ENCODE results near the gene MKLN1. TPM values are rescaled to one million over a fixed set of nuclear protein-coding genes. Genes with fewer than 3 reads are reported as not detected.

Gene MKLN1
- total RNA-seq, 1 experiment from 2014 or later: 34.3 TPM

DNA sequence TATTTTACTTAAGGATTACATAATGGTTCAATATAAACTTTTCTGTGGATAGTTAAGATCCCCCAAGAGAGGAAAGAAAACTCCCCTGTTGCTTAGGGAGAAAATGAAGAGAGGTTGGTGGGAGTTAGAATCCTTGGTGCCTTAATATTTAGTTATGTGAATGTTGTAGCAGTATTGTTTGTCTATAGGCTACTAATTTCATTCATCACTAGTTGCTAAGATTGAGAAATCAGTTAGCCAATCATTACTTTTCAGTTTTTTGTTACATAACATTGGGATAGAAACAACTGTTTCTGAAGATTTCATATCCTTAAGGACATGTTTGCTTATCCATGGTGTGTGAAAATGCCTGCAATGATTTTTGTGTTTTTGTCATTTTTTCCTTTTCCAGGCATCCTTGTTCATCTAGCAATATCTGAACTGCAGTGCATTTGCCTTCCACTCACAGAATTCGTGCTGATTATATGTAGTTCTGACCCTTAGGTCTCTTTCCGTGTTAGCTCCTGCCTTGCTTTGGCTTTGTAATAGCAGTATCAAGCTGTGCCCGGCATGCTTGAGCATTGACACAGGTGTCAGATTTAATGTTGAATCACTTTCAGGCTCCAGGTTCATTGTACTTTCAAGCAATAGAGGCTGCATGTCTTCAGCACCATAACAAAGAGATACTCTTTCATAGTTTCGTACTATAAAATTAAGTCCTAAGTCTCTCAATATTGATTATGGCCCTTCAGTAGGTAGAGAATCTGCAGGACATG lies 143.8 kb downstream of the MKLN1 start:
- H2AK5ac ChIP-seq (ENCODE audit: insufficient read length, low read length): no peak overlapping the region
- no peak overlapping the region for H2AFZ ChIP-seq (ENCODE audit: low read length)
- Mint-ChIP-seq H3K27ac (no peak overlapping the region; a peak in 3 of 7 replicates), H3K27me3 (ENCODE audit: low read depth) (no peaks in the 10 kb centered on the region), H3K36me3 (ENCODE audit: insufficient read depth in 1 of 3, low read depth in 3 of 3) (peaks cover 12 to 54% (median 22%) of the 10 kb centered on the region in 3 experiments; a peak in 5 of 7 replicates), H3K4me3 (no peak overlapping the region), H3K4me1 (peaks cover 6 to 12% of the 10 kb centered on the region in 2 experiments), H3K9me3 (no peaks in the 10 kb centered on the region)
- no peak overlapping the region for H3T11ph ChIP-seq (ENCODE audit: low read length)
- no peak overlapping the region for H2BK120ac ChIP-seq (ENCODE audit: low read depth, low read length, poor library complexity, severe bottlenecking)
- H2BK20ac ChIP-seq (ENCODE audit: low read depth, low read length, poor library complexity, severe bottlenecking): no peak overlapping the region
- no peaks in the 10 kb centered on the region for H3K9me3 ChIP-seq (ENCODE audit: control insufficient read depth, low read depth, low read length)
- H4K5ac ChIP-seq (ENCODE audit: insufficient read length, low read depth, low read length): no peak overlapping the region
- H2BK15ac ChIP-seq (ENCODE audit: low read depth, low read length): no peak overlapping the region
- no CpG with 5 or more reads among the region's 4 CpGs for WGBS (ENCODE audit: extremely low coverage, insufficient read length, low lambda C conversion rate)
- H3K79me2 ChIP-seq (ENCODE audit: insufficient read depth, low read length): no peaks in the 10 kb centered on the region
- DNase-seq: no peak
- H3K23me2 ChIP-seq (ENCODE audit: insufficient read length, low read depth, low read length, poor library complexity, severe bottlenecking): no peaks in the 10 kb centered on the region
- H3K23ac ChIP-seq (ENCODE audit: insufficient read length, low read depth, low read length): no peak overlapping the region
- H3K56ac ChIP-seq (ENCODE audit: insufficient read length, low read depth, low read length): no peak overlapping the region
- H4K91ac ChIP-seq (ENCODE audit: insufficient read length, low read depth, low read length): no peak overlapping the region
- no peaks in the 10 kb centered on the region for H4K20me1 ChIP-seq (ENCODE audit: control insufficient read depth, insufficient read depth, insufficient read length)
- H4K8ac ChIP-seq (replicated peaks; ENCODE audit: insufficient read length, low read depth, low read length): no peak overlapping the region
- H3K4me1 ChIP-seq (ENCODE audit: insufficient read depth, low read length): no peaks in the 10 kb centered on the region
- H3K4ac ChIP-seq (ENCODE audit: low read depth, low read length): no peak overlapping the region
- H3K18ac ChIP-seq (ENCODE audit: insufficient read length, low read depth, low read length): no peak overlapping the region
- no peak overlapping the region for H3K4me2 ChIP-seq (ENCODE audit: insufficient read depth, insufficient read length, low read length)
- no peak overlapping the region for H3K27ac ChIP-seq (ENCODE audit: insufficient read length, low read depth, low read length)
- H3K79me1 ChIP-seq (ENCODE audit: insufficient read depth, low read depth, low read length, poor library complexity, severe bottlenecking): no peaks in the 10 kb centered on the region
- no peaks in the 10 kb centered on the region for H3K27me3 ChIP-seq (ENCODE audit: insufficient read depth, low read length)
- H3K9ac ChIP-seq (ENCODE audit: extremely low read depth, insufficient read length, low read length): no peak overlapping the region
- TF ChIP-seq, protein P1, sequence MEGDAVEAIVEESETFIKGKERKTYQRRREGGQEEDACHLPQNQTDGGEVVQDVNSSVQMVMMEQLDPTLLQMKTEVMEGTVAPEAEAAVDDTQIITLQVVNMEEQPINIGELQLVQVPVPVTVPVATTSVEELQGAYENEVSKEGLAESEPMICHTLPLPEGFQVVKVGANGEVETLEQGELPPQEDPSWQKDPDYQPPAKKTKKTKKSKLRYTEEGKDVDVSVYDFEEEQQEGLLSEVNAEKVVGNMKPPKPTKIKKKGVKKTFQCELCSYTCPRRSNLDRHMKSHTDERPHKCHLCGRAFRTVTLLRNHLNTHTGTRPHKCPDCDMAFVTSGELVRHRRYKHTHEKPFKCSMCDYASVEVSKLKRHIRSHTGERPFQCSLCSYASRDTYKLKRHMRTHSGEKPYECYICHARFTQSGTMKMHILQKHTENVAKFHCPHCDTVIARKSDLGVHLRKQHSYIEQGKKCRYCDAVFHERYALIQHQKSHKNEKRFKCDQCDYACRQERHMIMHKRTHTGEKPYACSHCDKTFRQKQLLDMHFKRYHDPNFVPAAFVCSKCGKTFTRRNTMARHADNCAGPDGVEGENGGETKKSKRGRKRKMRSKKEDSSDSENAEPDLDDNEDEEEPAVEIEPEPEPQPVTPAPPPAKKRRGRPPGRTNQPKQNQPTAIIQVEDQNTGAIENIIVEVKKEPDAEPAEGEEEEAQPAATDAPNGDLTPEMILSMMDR (conservative IDR thresholded peaks at IDR 0.05): no peak
- H3K14ac ChIP-seq (ENCODE audit: insufficient read depth, low read length): no peak overlapping the region
- no peak overlapping the region for H2BK12ac ChIP-seq (ENCODE audit: insufficient read length, low read depth, low read length)
- H2BK5ac ChIP-seq (ENCODE audit: insufficient read length, low read length): no peak overlapping the region
